Right lobe of liver (tissue), 6 donors: ENCODE data around the gene LMTK2. TPM values are rescaled to one million over a fixed set of nuclear protein-coding genes. Genes with fewer than 3 reads are reported as not detected.

Source experiments
- ATAC-seq, 4 donors: fragments of 200-7000 bp; cut with Tn5 transposase; one replicate each; pipeline ENCODE4 v1.9.1; 2020; ENCODE audit warnings: mild to moderate bottlenecking in 4 of 4, moderate library complexity in 4 of 4
- DNase-seq, 3 donors: peaks; one replicate each; pipeline ENCODE4 v3.0.0-alpha.2; 2020
- H3K27ac ChIP-seq, 3 donors: fragments of 200-600 bp; one replicate each; pipeline ENCODE4 v1.8.0; 2022
- H3K27me3 ChIP-seq, 2 donors: fragments of 200-600 bp; one replicate each; pipeline ENCODE4 v1.8.0; 2022
- H3K36me3 ChIP-seq, 4 donors: fragments of 200-600 bp; sonication (generic) in 1 of 4; one replicate each; pipeline versions ENCODE4 v1.5.1 to v1.8.0; 2017 to 2022; ENCODE audit warnings: control low read depth in 1 of 4
- H3K4me1 ChIP-seq, 4 donors: fragments of 200-600 bp; sonication (generic) in 1 of 4; one replicate each; pipeline versions ENCODE4 v1.5.1 to v1.8.0; 2017 to 2022; ENCODE audit warnings: control low read depth in 1 of 4
- H3K4me3 ChIP-seq, 3 donors: fragments of 200-600 bp; one replicate each; pipeline ENCODE4 v1.8.0; 2022
- H3K9me3 ChIP-seq, 4 donors: fragments of 200-600 bp; sonication (generic) in 1 of 4; one replicate each; pipeline versions ENCODE4 v1.5.1 to v1.8.0; 2017 to 2022; ENCODE audit warnings: control low read depth in 1 of 4
- POLR2A ChIP-seq: fragments of 450-650 bp; IDR thresholded peaks from one replicate; pipeline ENCODE4 v1.6.1; 2017; ENCODE audit warnings: antibody characterized with exemption, mild to moderate bottlenecking
- WGBS: methylation state at CpG from one replicate; pipeline ENCODE4 v1.1.6; 2018; ENCODE audit warnings: low coverage, low lambda C conversion rate; ENCODE audit not compliant: insufficient coverage; ENCODE audit errors: missing lambda C conversion rate; 5-methylcytosine and 5-hydroxymethylcytosine counted together
- intact Hi-C, 2 donors: fragments of 100-400 bp; cut with DNase I; formaldehyde crosslinking; loops; one replicate each; pipeline versions ENCODE4 v1.11.2 to v1.14.1; 2022
- total RNA-seq, 6 experiments: library from RNA; depleted of rRNA in 2 of 6; stranded (reverse); fragments of >200 nt in 2 of 6; fragmentation: NEBNext Ultra II Directional in 3 of 6; extraction: Animal tissue kit (Norgen Biotek cat#: 25700) in 3 of 6; gene quantifications; one replicate each; pipeline versions ENCODE4 v1.1.0 to v1.2.4, GENCODE V29; 2016 to 2023
- TF ChIP-seq, protein P1 (sequence below), 4 donors: fragments of 200-600 bp in 3 of 4; fragments of 450-650 bp in 1 of 4; IDR thresholded peaks; one replicate each; pipeline versions ENCODE4 v1.5.1 to v1.8.0; 2016 to 2022; ENCODE audit warnings: antibody characterized with exemption in 4 of 4, mild to moderate bottlenecking in 2 of 4
- donor health status: DM: no; HTN: yes; CAD: no.
- donor health status: DM: no; HTN: no; CAD: no.
- donor health status: DM: no; HTN: no; CAD: no.
- donor health status: DM: no; HTN: yes; CAD: no.
- donor health status: DM: no; HTN: yes; CAD: no.

LMTK2 gene
- total RNA-seq, 6 experiments from 2014 or later: 9.4 to 16.7 (median 13.9) TPM

DNA sequence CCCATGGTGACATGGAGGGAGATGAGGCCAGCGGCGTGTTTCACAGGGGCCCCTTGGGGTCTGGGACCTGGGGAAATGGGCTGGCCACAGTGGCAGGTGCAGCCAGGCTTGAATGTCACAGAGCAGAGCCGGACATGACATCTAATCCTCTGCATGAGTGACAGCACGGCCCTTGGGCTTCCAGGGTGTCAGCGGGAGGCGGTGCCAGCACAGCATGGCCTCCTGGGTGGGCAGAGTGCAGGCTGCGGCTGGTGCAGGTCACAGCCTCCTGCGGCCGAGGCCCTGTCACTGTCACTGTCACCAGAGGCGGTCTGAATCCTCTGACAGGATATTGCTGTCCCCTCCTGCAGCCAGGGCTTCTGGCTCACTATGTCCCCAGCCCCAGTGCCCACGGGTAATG lies 122.8 kb downstream of the LMTK2 start:
- ATAC-seq (no peak), DNase-seq (no peak)
- TF ChIP-seq, protein P1, sequence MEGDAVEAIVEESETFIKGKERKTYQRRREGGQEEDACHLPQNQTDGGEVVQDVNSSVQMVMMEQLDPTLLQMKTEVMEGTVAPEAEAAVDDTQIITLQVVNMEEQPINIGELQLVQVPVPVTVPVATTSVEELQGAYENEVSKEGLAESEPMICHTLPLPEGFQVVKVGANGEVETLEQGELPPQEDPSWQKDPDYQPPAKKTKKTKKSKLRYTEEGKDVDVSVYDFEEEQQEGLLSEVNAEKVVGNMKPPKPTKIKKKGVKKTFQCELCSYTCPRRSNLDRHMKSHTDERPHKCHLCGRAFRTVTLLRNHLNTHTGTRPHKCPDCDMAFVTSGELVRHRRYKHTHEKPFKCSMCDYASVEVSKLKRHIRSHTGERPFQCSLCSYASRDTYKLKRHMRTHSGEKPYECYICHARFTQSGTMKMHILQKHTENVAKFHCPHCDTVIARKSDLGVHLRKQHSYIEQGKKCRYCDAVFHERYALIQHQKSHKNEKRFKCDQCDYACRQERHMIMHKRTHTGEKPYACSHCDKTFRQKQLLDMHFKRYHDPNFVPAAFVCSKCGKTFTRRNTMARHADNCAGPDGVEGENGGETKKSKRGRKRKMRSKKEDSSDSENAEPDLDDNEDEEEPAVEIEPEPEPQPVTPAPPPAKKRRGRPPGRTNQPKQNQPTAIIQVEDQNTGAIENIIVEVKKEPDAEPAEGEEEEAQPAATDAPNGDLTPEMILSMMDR (IDR thresholded peaks at IDR 0.05): no peak
- TF ChIP-seq POLR2A: no peak
- intact Hi-C loops: no loop called here
- H3K36me3 ChIP-seq: peaks cover 0 to 5% (median 0%) of the 10 kb centered on the region in 4 donors
- 91% methylated on average over 4 of the region's 11 CpGs for WGBS
- no peaks in the 10 kb centered on the region for H3K9me3 ChIP-seq
- no peaks in the 10 kb centered on the region for H3K4me1 ChIP-seq
- H3K27ac ChIP-seq: no peak overlapping the region
- H3K4me3 ChIP-seq: no peak overlapping the region
- no peaks in the 10 kb centered on the region for H3K27me3 ChIP-seq

DNA sequence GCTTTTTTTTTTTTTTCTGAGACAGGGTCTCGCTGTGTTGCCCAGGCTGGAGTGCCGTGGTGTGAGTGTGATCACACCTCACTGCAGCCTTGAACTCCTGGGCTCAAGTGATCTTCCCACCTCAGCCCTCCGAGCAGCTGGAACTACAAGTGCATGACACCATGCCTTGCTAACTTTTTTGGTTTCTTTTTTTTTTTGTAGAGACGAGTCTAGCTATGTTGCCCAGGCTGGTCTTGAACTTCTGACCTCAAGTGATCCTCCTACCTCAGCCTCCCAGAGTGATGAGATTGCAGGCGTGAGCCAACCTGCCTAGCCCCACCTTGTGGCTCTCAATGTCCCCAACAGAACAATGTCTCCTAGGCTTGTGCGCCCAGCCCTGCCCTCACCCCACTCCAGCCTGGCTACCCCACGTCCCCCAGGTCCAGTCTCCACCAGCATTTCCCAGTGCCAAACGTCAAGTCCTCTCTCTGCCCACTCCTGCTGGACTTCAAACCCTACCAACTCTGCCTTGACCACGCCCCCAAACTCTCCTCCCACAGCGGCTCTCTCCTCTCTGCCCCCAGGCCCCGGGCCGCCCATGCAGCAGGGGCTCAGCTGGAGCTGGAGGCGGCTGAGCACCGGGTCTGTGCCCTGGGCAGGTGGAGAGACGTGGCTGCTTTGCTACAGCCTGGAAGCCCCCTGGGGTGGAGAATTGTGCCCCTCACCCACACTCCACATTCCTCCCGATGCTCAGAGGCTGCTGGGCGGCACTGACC lies 123.5 kb downstream of the LMTK2 start:
- intact Hi-C loops: no loop called here
- H3K27ac ChIP-seq: no peak overlapping the region
- no peak for DNase-seq
- no peaks in the 10 kb centered on the region for H3K9me3 ChIP-seq
- no peaks in the 10 kb centered on the region for H3K27me3 ChIP-seq
- no peak for TF ChIP-seq POLR2A
- TF ChIP-seq, protein P1 (IDR thresholded peaks at IDR 0.05): no peak
- no peaks in the 10 kb centered on the region for H3K4me1 ChIP-seq
- H3K4me3 ChIP-seq: no peak overlapping the region
- WGBS: 76% methylated on average over 5 of the region's 17 CpGs
- no peak for ATAC-seq
- H3K36me3 ChIP-seq: peaks cover 0 to 5% (median 0%) of the 10 kb centered on the region in 4 donors

DNA sequence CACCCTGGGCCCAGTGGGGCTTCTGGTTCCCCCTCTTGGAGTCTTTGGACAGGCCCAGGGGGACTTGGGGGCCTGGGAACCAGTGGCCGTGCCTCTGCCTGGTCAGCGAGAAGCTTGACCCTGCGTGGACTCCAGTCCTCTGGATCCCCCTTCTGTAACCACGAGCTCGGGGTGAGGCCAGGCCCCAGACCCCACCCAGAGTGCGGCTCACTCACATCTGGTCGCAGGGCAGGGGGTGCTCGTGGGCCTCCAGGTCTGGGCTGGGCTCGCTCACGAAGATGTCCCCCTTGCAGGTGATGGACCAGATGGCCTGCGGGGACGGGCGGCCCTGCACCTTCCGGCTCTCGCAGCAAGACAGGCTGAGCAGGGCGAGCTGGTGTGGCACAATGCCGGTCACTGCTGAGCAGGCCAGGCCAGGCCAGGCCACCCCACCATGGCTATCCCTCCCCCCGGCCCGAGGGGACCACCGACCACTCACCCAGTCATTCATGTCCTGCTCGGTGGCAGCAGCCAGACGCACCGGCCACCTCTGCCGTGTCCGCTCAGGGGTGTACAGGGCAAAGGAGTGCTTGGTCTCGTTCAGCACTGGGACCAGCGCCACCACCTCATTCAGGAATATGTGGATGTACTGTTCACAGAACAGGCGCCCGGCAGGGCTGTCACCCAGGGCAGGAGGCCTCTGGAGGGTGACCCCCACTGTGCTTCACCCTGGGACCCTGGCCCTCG lies 124.2 kb downstream of the LMTK2 start:
- no CpG with 5 or more reads among the region's 30 CpGs for WGBS
- H3K27me3 ChIP-seq: no peaks in the 10 kb centered on the region
- no peak overlapping the region for H3K27ac ChIP-seq
- H3K36me3 ChIP-seq: peaks cover 0 to 5% (median 0%) of the 10 kb centered on the region in 4 donors
- peak in 1 of 4 donors; percentile 4 for ATAC-seq
- no peak for DNase-seq
- no peaks in the 10 kb centered on the region for H3K9me3 ChIP-seq
- no peaks in the 10 kb centered on the region for H3K4me1 ChIP-seq
- H3K4me3 ChIP-seq: no peak overlapping the region
- TF ChIP-seq, protein P1 (IDR thresholded peaks at IDR 0.05): no peak
- TF ChIP-seq POLR2A: no peak
- intact Hi-C loops: no loop called here

DNA sequence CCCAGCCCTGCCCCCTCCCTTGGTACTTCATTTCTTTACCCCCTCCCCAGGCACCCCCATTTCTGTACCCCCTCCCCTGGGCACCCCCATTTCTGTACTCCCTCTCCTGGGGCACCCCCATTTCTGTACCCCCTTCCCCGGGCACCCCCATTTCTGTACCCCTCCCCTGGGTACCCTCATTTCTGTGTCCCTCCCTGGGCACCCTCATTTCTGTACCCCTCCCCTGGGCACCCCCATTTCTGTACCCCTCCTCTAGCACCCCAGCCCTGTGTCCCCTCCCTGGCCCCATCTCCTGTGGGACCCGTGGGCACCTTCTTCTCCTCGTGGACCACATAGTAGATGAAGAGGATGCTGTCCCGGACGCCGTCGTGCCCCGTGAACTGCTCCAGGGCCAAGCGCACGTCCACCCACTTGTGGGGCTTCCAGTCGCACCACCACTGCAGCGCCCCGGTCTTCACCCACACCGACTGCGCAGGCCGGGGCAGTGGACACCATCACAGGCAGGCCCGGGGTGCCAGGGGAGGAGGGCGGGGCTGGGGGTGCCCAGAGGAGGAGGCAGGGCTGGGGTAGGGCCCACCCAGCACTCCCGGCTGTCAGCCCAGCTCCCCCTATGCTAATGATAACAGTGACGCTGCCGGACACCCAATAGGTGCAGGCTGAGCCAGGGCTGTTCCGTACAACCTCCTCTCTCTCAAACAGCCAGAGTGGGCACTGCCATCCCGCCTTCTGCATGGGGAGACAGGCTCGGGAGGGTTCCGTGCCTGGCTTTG lies 125.0 kb downstream of the LMTK2 start:
- DNase-seq (no peak), ATAC-seq (no peak)
- no peak overlapping the region for H3K27ac ChIP-seq
- intact Hi-C loops: no loop called here
- no peaks in the 10 kb centered on the region for H3K27me3 ChIP-seq
- no peaks in the 10 kb centered on the region for H3K9me3 ChIP-seq
- H3K4me3 ChIP-seq: no peak overlapping the region
- H3K36me3 ChIP-seq: peaks cover 0 to 5% (median 0%) of the 10 kb centered on the region in 4 donors
- WGBS: 87% methylated on average over 7 of the region's 25 CpGs
- TF ChIP-seq POLR2A: no peak
- TF ChIP-seq, protein P1 (IDR thresholded peaks at IDR 0.05): no peak
- H3K4me1 ChIP-seq: no peaks in the 10 kb centered on the region
